ENCODE measurements around the gene SERPINA5. TPM values are rescaled to one million over a fixed set of nuclear protein-coding genes. Genes with fewer than 3 reads are reported as not detected.

The SERPINA5 gene
- total and polyA plus RNA-seq, 9 donors = 0.05 to 1.2 (median 0.29) TPM; not detected in 2

DNA sequence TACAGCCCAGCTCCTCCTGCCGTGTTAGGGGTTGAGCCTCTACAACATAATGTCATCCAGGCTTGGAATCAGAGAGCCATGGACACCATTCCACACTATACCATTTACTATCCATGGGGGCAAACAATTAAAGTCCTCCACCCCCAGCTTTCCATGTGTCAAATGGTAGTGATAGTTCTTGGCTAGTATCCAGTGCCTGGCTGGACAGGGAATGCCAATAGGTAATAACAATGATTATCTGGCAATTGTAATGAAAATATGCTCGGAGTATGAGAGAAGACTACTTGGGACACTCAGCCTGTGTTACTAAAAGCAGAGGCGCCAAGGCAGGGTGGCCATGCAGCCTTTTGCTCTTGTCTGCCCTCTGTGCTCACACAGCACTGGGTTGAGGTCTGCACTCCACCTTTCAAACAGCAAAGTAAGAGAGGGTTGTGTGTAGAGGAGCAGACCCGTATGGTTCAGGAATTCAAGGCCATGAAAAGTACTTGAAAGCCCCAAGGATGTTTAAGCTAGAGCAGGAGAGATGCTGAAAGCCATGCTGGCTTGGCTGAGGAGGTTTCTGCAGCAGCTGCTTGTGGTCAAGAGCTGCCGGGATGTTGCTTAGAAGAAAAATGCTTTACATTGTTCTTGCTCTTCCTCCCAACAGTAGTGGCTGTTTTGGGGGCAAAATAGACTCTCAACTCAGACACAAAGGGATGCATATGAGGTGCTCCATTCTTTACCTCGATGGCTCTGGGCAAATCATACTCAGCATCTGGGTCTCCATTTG, 41.6 kb downstream of the SERPINA5 start:
- Histone ChIP-seq H3K36me3 (ENCODE audit: control insufficient read depth, insufficient read depth, low read length) (no peaks in the 10 kb centered on the region), H3K27me3 (ENCODE audit: control insufficient read depth, insufficient read depth, low read length) (peaks cover 24% of the 10 kb centered on the region), H3K9me3 (replicated peaks; ENCODE audit: control insufficient read depth, low read depth, low read length) (peaks cover 12% of the 10 kb centered on the region), H3K4me1 (ENCODE audit: control insufficient read depth, insufficient read depth, low read length) (no peaks in the 10 kb centered on the region), H3K4me3 (ENCODE audit: low read length) (no peak overlapping the region), H3K27ac (ENCODE audit: low read length) (no peak overlapping the region)
- 55% methylated on average over 4 of the region's 6 CpGs for WGBS (ENCODE audit: insufficient coverage)
- DNase-seq = no peak

- DNase-seq = no peak
- no peaks in the 10 kb centered on the region for H3K4me1 ChIP-seq (ENCODE audit: control insufficient read depth, insufficient read depth, low read length)
- no peak overlapping the region for H3K27ac ChIP-seq (ENCODE audit: low read length)
- no peaks in the 10 kb centered on the region for H3K36me3 ChIP-seq (ENCODE audit: control insufficient read depth, insufficient read depth, low read length)
- no peak overlapping the region for H3K4me3 ChIP-seq (ENCODE audit: low read length)
- WGBS (ENCODE audit: insufficient coverage) = 92% methylated on average over 3 of the region's 4 CpGs
- peaks cover 6% of the 10 kb centered on the region for H3K9me3 ChIP-seq (replicated peaks; ENCODE audit: control insufficient read depth, low read depth, low read length)
- peaks cover 25% of the 10 kb centered on the region for H3K27me3 ChIP-seq (ENCODE audit: control insufficient read depth, insufficient read depth, low read length)
Measured at GRCh38 chr14:94623422-94623809, 42.2 kb downstream of the SERPINA5 start.

DNA sequence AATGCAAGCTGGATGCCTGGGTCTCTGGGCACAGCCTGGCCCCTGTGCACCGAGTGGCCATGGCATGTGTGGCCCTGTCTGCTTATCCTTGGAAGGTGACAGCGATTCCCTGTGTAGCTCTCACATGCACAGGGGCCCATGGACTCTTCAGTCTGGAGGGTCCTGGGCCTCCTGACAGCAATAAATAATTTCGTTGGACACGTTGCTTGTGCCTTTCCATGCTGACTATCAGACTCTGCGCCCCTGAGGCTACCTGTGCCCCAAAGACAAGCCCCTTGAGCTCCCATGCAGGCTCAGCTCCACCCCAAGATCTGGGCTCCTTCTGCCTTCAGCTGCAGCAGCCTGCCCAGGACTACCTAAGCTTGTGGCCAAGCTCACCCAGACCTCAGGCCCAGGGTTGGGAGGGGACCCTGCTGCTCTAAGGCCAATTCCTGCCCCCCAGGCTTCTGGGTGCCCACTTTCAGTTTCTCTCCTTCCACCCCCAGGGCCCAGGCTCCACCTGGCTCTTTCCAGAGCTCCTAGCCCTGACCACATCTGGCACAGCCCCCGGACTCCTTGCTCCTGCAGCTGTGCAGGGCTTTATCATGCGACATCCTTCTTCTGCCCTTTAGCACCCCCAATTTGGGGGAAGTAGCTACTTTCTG, 42.8 kb downstream of the SERPINA5 start:
- Histone ChIP-seq H3K27ac (ENCODE audit: low read length) (no peak overlapping the region), H3K4me1 (ENCODE audit: control insufficient read depth, insufficient read depth, low read length) (no peaks in the 10 kb centered on the region), H3K4me3 (ENCODE audit: low read length) (no peak overlapping the region), H3K9me3 (replicated peaks; ENCODE audit: control insufficient read depth, low read depth, low read length) (peaks cover under 1% of the 10 kb centered on the region), H3K36me3 (ENCODE audit: control insufficient read depth, insufficient read depth, low read length) (no peaks in the 10 kb centered on the region), H3K27me3 (ENCODE audit: control insufficient read depth, insufficient read depth, low read length) (peaks cover 28% of the 10 kb centered on the region)
- 63% methylated on average over 6 of the region's 7 CpGs for WGBS (ENCODE audit: insufficient coverage)
- no peak for DNase-seq

GRCh38 chr14:94624537-94625352, 43.5 kb downstream of the SERPINA5 start:
- WGBS (ENCODE audit: insufficient coverage) = 65% methylated on average over 7 of the region's 10 CpGs
- H3K36me3 ChIP-seq (ENCODE audit: control insufficient read depth, insufficient read depth, low read length) = no peaks in the 10 kb centered on the region

GRCh38 chr14:94625353-94625635, 44.1 kb downstream of the SERPINA5 start:
- no peak overlapping the region for H3K27ac ChIP-seq (ENCODE audit: low read length)
- no peaks in the 10 kb centered on the region for H3K4me1 ChIP-seq (ENCODE audit: control insufficient read depth, insufficient read depth, low read length)
- no peaks in the 10 kb centered on the region for H3K36me3 ChIP-seq (ENCODE audit: control insufficient read depth, insufficient read depth, low read length)
- H3K4me3 ChIP-seq (ENCODE audit: low read length) = no peak overlapping the region
- DNase-seq = no peak
- H3K27me3 ChIP-seq (ENCODE audit: control insufficient read depth, insufficient read depth, low read length) = peaks cover 28% of the 10 kb centered on the region
- no peaks in the 10 kb centered on the region for H3K9me3 ChIP-seq (replicated peaks; ENCODE audit: control insufficient read depth, low read depth, low read length)
- WGBS (ENCODE audit: insufficient coverage) = 56% methylated on average over 2 of the region's 2 CpGs

More at GRCh38 chr14:94624537-94625352, 43.5 kb downstream of the SERPINA5 start:
- H3K9me3 ChIP-seq (replicated peaks; ENCODE audit: control insufficient read depth, low read depth, low read length) = no peaks in the 10 kb centered on the region
- H3K4me3 ChIP-seq (ENCODE audit: low read length) = no peak overlapping the region
- no peaks in the 10 kb centered on the region for H3K4me1 ChIP-seq (ENCODE audit: control insufficient read depth, insufficient read depth, low read length)
- DNase-seq = no peak
- H3K27me3 ChIP-seq (ENCODE audit: control insufficient read depth, insufficient read depth, low read length) = peaks cover 28% of the 10 kb centered on the region
- H3K27ac ChIP-seq (ENCODE audit: low read length) = no peak overlapping the region

DNA sequence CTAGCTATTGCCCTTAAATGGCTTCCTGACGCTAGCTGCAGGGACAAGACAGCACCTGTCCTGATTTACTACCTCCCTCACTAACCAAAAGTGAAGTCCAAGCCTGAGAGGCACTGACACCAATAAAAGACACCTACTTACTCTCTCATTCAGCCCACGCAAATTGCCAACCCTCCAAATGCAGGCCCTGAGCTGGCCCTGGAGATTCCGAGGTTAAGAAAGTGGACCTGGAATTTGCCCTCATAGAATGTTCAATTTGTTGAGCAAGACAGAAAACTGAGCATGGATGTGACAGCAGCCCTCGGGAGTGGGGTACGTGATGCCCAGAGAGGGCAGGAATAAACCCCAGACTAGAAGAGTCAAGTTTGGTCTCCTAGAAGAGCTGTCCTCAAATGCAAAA, 47.4 kb downstream of the SERPINA5 start:
- WGBS (ENCODE audit: insufficient coverage) = 86% methylated on average over 4 of the region's 5 CpGs

DNA sequence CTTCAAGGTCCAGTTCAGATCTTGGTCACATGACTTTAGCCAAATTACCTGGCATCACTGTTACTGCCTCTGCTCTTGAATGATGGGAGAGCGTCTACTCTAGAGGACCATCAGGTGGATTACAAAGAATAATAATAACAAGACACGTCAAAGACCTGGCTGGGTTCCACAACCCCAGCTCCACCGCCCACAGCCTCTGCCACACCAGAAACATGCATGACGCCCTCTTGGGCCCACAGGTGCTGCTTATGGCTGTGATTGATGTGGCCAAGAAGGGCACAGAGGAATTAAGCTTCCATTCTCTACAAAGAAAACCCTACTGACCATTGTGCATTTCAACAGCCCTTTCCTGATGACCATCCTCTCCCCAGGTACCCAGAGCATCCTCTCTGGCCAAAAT, 49.2 kb downstream of the SERPINA5 start:
- peaks cover 11% of the 10 kb centered on the region for H3K27me3 ChIP-seq (ENCODE audit: control insufficient read depth, insufficient read depth, low read length)
- no peaks in the 10 kb centered on the region for H3K4me1 ChIP-seq (ENCODE audit: control insufficient read depth, insufficient read depth, low read length)
- no peak overlapping the region for H3K27ac ChIP-seq (ENCODE audit: low read length)
- 100% methylated on average over 1 of the region's 4 CpGs for WGBS (ENCODE audit: insufficient coverage)
- H3K9me3 ChIP-seq (replicated peaks; ENCODE audit: control insufficient read depth, low read depth, low read length) = no peaks in the 10 kb centered on the region
- no peak for DNase-seq
- H3K36me3 ChIP-seq (ENCODE audit: control insufficient read depth, insufficient read depth, low read length) = no peaks in the 10 kb centered on the region
- no peak overlapping the region for H3K4me3 ChIP-seq (ENCODE audit: low read length)

More for the DNA sequence above, 47.4 kb downstream of the SERPINA5 start:
- H3K9me3 ChIP-seq (replicated peaks; ENCODE audit: control insufficient read depth, low read depth, low read length) = no peaks in the 10 kb centered on the region
- no peak overlapping the region for H3K4me3 ChIP-seq (ENCODE audit: low read length)
- no peak for DNase-seq
- H3K36me3 ChIP-seq (ENCODE audit: control insufficient read depth, insufficient read depth, low read length) = no peaks in the 10 kb centered on the region
- H3K4me1 ChIP-seq (ENCODE audit: control insufficient read depth, insufficient read depth, low read length) = no peaks in the 10 kb centered on the region
- H3K27me3 ChIP-seq (ENCODE audit: control insufficient read depth, insufficient read depth, low read length) = peaks cover 20% of the 10 kb centered on the region
- no peak overlapping the region for H3K27ac ChIP-seq (ENCODE audit: low read length)

GRCh38 chr14:94631050-94631449, 49.8 kb downstream of the SERPINA5 start:
- DNase-seq = no peak
- no peaks in the 10 kb centered on the region for H3K4me1 ChIP-seq (ENCODE audit: control insufficient read depth, insufficient read depth, low read length)
- H3K27ac ChIP-seq (ENCODE audit: low read length) = no peak overlapping the region
- 88% methylated on average over 1 of the region's 1 CpG for WGBS (ENCODE audit: insufficient coverage)
- H3K4me3 ChIP-seq (ENCODE audit: low read length) = no peak overlapping the region
- no peaks in the 10 kb centered on the region for H3K36me3 ChIP-seq (ENCODE audit: control insufficient read depth, insufficient read depth, low read length)
- H3K9me3 ChIP-seq (replicated peaks; ENCODE audit: control insufficient read depth, low read depth, low read length) = no peaks in the 10 kb centered on the region
- peaks cover 11% of the 10 kb centered on the region for H3K27me3 ChIP-seq (ENCODE audit: control insufficient read depth, insufficient read depth, low read length)

DNA sequence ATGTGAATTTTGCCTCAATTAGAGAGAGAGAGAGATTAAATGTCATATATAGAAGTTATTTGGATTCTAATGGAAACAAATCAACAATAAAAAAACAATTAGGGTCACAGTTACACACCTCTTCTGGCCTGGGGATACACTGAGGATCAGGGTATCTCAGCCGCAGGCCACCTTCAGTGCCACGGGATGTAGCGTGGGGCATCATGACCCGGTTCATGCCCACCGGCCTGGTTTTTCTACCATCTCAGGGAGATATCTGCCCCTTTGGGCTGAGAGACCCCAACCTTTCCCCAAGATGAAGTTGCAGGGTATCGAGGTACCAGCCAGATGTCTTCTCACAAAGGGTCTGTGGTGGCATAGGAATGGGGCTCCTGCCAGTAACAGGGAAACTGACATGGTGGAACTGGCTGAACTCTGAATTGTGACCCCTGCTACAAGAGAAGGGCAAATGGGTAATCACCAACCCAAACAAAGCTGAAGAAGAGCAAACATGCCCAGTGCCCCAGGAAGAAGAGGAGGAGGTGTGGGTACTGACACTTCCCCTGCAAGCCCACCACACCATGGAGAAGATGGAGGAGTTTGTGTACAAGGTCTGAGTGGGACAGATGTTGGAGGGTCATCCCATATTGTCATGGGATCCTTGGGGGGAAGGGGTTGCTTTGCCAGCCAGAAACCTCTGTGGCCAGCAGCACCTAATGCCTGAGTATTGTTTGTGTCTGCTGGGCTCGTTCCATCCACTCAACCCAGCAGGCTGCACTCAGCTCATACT, 50.5 kb downstream of the SERPINA5 start:
- Histone ChIP-seq H3K9me3 (replicated peaks; ENCODE audit: control insufficient read depth, low read depth, low read length) (no peaks in the 10 kb centered on the region), H3K27ac (ENCODE audit: low read length) (no peak overlapping the region), H3K4me3 (ENCODE audit: low read length) (no peak overlapping the region), H3K36me3 (ENCODE audit: control insufficient read depth, insufficient read depth, low read length) (no peaks in the 10 kb centered on the region), H3K27me3 (ENCODE audit: control insufficient read depth, insufficient read depth, low read length) (peaks cover 11% of the 10 kb centered on the region), H3K4me1 (ENCODE audit: control insufficient read depth, insufficient read depth, low read length) (no peaks in the 10 kb centered on the region)
- WGBS (ENCODE audit: insufficient coverage) = 91% methylated on average over 6 of the region's 7 CpGs
- DNase-seq = no peak

DNA sequence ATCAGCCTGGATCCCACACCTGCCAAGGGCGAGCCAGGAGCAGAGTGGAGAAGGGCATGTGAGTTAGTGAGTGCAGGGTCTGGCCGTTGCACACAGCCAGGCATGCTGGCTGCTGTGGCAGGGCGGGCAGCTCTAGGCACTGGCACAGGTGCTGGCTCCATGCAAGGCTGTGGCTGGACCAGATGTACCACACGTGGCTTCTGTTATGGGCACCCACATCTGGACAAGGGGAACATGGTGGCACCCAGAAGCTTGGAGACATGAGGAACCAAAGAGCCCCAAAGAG, 51.0 kb downstream of the SERPINA5 start:
- Histone ChIP-seq H3K27ac (ENCODE audit: low read length) (no peak overlapping the region), H3K4me1 (ENCODE audit: control insufficient read depth, insufficient read depth, low read length) (no peaks in the 10 kb centered on the region), H3K36me3 (ENCODE audit: control insufficient read depth, insufficient read depth, low read length) (no peaks in the 10 kb centered on the region), H3K4me3 (ENCODE audit: low read length) (no peak overlapping the region), H3K9me3 (replicated peaks; ENCODE audit: control insufficient read depth, low read depth, low read length) (no peaks in the 10 kb centered on the region), H3K27me3 (ENCODE audit: control insufficient read depth, insufficient read depth, low read length) (peaks cover 11% of the 10 kb centered on the region)
- DNase-seq = no peak
- 71% methylated on average over 3 of the region's 4 CpGs for WGBS (ENCODE audit: insufficient coverage)
